Endometrial microvascular endothelial cells (primary cell): ENCODE results near the gene TEDC2. TPM values are rescaled to one million over a fixed set of nuclear protein-coding genes. Genes with fewer than 3 reads are reported as not detected.

ENCODE experiments used
- in situ Hi-C: cut with HindIII; loops from 2 replicates; pipeline ENCODE4 v1.10.0; 2017; ENCODE audit warnings: low sequenced_read_pairs, low pct_unique_long_range_greater_than_20kb; ENCODE audit errors: inconsistent ontology term
- total RNA-seq: library from RNA; depleted of rRNA; stranded (reverse); fragments of >200 nt; gene quantifications from one replicate; pipeline ENCODE4 v1.2.3, GENCODE V29; 2015; ENCODE audit errors: inconsistent ontology term

The TEDC2 gene
- total RNA-seq, 1 donor from 2014 or later = 10.1 TPM

- in situ Hi-C loops = no loop called here
Observed at GRCh38 chr16:2486645-2487516, 27.0 kb downstream of the TEDC2 start.

GRCh38 chr16:2487517-2487842, 27.6 kb downstream of the TEDC2 start:
- in situ Hi-C loops = no loop called here

GRCh38 chr16:2487903-2488531, 28.1 kb downstream of the TEDC2 start:
- in situ Hi-C loops = no loop called here

- in situ Hi-C loops = no loop called here
Observed at GRCh38 chr16:2489581-2489980, 29.7 kb downstream of the TEDC2 start.

GRCh38 chr16:2490190-2491105, 30.5 kb downstream of the TEDC2 start:
- in situ Hi-C loops = no loop called here

GRCh38 chr16:2492292-2492691, 32.4 kb downstream of the TEDC2 start:
- in situ Hi-C loops = no loop called here

GRCh38 chr16:2493605-2494004, 33.7 kb downstream of the TEDC2 start:
- in situ Hi-C loops = no loop called here

- in situ Hi-C loops = no loop called here
Observed at GRCh38 chr16:2494616-2495015, 34.7 kb downstream of the TEDC2 start.

GRCh38 chr16:2495041-2495440, 35.1 kb downstream of the TEDC2 start:
- in situ Hi-C loops = no loop called here

GRCh38 chr16:2496223-2497115, 36.6 kb downstream of the TEDC2 start:
- in situ Hi-C loops = no loop called here

- in situ Hi-C loops = no loop called here
Observed at GRCh38 chr16:2497116-2497630, 37.3 kb downstream of the TEDC2 start.

GRCh38 chr16:2497695-2498484, 38.0 kb downstream of the TEDC2 start:
- in situ Hi-C loops = no loop called here

GRCh38 chr16:2498531-2499253, 38.8 kb downstream of the TEDC2 start:
- in situ Hi-C loops = no loop called here

- in situ Hi-C loops = no loop called here
Observed at GRCh38 chr16:2499454-2499853, 39.5 kb downstream of the TEDC2 start.

GRCh38 chr16:2499890-2500429, 40.1 kb downstream of the TEDC2 start:
- in situ Hi-C loops = no loop called here

- in situ Hi-C loops = no loop called here
Observed at GRCh38 chr16:2500430-2500917, 40.6 kb downstream of the TEDC2 start.
